ENCODE data around the gene RBM15B. TPM values are rescaled to one million over a fixed set of nuclear protein-coding genes. Genes with fewer than 3 reads are reported as not detected.

The RBM15B gene
- polyA plus RNA-seq, 1 donor (not counting 4 experiments of a cell fraction or from before 2014, with no cell fraction given) = 10.2 TPM

- H3K4me3 ChIP-seq (ENCODE audit: control insufficient read depth in 2 of 3, extremely low read depth in 1 of 3, insufficient read depth in 2 of 3, low read depth in 1 of 3, low read length in 3 of 3) = no peak overlapping the region
- H3K4me2 ChIP-seq (ENCODE audit: control insufficient read depth, extremely low read depth, insufficient read depth, low read depth, low read length) = no peak overlapping the region
- no peaks in the 10 kb centered on the region for H3K27me3 ChIP-seq (ENCODE audit: control insufficient read depth, extremely low read depth, insufficient read depth, low read length)
- H3K27ac ChIP-seq (ENCODE audit: control insufficient read depth, insufficient read depth, low read length) = no peak overlapping the region
- dilution Hi-C loops (cut with MboI; ENCODE audit: extremely low pct_ligation_motif_present, low sequenced_read_pairs) = no loop called here
- H3K4me1 ChIP-seq (ENCODE audit: control insufficient read depth, extremely low read depth, insufficient read depth, low read length) = no peaks in the 10 kb centered on the region
- no peak overlapping the region for H3K9ac ChIP-seq (ENCODE audit: control insufficient read depth, extremely low read depth, insufficient read depth, low read length)
- no peaks in the 10 kb centered on the region for H3K79me2 ChIP-seq (ENCODE audit: control insufficient read depth, insufficient read depth, low read length)
- FAIRE-seq = no peak
- no peak overlapping the region for H2AFZ ChIP-seq (ENCODE audit: control insufficient read depth, low read length)
- no peaks in the 10 kb centered on the region for H4K20me1 ChIP-seq (ENCODE audit: control insufficient read depth, extremely low read depth, insufficient read depth, low read length)
- H3K9me3 ChIP-seq (ENCODE audit: control insufficient read depth, low read depth, low read length) = no peaks in the 10 kb centered on the region
- peaks cover 8 to 21% of the 10 kb centered on the region in 2 experiments for H3K36me3 ChIP-seq (ENCODE audit: control insufficient read depth in 2 of 2, extremely low read depth in 1 of 2, insufficient read depth in 2 of 2, low read length in 2 of 2)
- H3K9me1 ChIP-seq (ENCODE audit: control insufficient read depth, extremely low read depth, insufficient read depth, low read length) = no peaks in the 10 kb centered on the region
- DNase-seq (ENCODE audit: low read depth, low spot score) = no peak
- TF ChIP-seq CTCF (optimal IDR thresholded peaks at IDR 0.05 in 1 of 3, IDR thresholded peaks at IDR 0.05 in 1 of 3, conservative IDR thresholded peaks at IDR 0.05 in 1 of 3; ENCODE audit: extremely low read depth in 1 of 3, insufficient read depth in 2 of 3, low read length in 3 of 3) (no peak), EZH2 (IDR thresholded peaks at IDR 0.05; ENCODE audit: low read length) (no peak)
Observed at GRCh38 chr3:51408813-51409212, 17.7 kb downstream of the RBM15B start.

GRCh38 chr3:51422211-51422610 is 31.1 kb downstream of the RBM15B start:
- no peaks in the 10 kb centered on the region for H3K9me3 ChIP-seq (ENCODE audit: control insufficient read depth, low read depth, low read length)
- no peaks in the 10 kb centered on the region for H3K79me2 ChIP-seq (ENCODE audit: control insufficient read depth, insufficient read depth, low read length)
- no peaks in the 10 kb centered on the region for H3K9me1 ChIP-seq (ENCODE audit: control insufficient read depth, extremely low read depth, insufficient read depth, low read length)
- dilution Hi-C loops (cut with MboI; ENCODE audit: extremely low pct_ligation_motif_present, low sequenced_read_pairs) = no loop called here
- peaks cover 6 to 19% of the 10 kb centered on the region in 2 experiments for H3K36me3 ChIP-seq (ENCODE audit: control insufficient read depth in 2 of 2, extremely low read depth in 1 of 2, insufficient read depth in 2 of 2, low read length in 2 of 2)
- TF ChIP-seq CTCF (optimal IDR thresholded peaks at IDR 0.05 in 1 of 3, IDR thresholded peaks at IDR 0.05 in 1 of 3, conservative IDR thresholded peaks at IDR 0.05 in 1 of 3; ENCODE audit: extremely low read depth in 1 of 3, insufficient read depth in 2 of 3, low read length in 3 of 3) (no peak), EZH2 (IDR thresholded peaks at IDR 0.05; ENCODE audit: low read length) (no peak)
- H3K9ac ChIP-seq (ENCODE audit: control insufficient read depth, extremely low read depth, insufficient read depth, low read length) = no peak overlapping the region
- FAIRE-seq = no peak
- DNase-seq (ENCODE audit: low read depth, low spot score) = no peak
- H3K4me1 ChIP-seq (ENCODE audit: control insufficient read depth, extremely low read depth, insufficient read depth, low read length) = no peaks in the 10 kb centered on the region
- no peak overlapping the region for H3K4me3 ChIP-seq (ENCODE audit: control insufficient read depth in 2 of 3, extremely low read depth in 1 of 3, insufficient read depth in 2 of 3, low read depth in 1 of 3, low read length in 3 of 3)
- no peak overlapping the region for H2AFZ ChIP-seq (ENCODE audit: control insufficient read depth, low read length)
- no peak overlapping the region for H3K27ac ChIP-seq (ENCODE audit: control insufficient read depth, insufficient read depth, low read length)
- no peaks in the 10 kb centered on the region for H4K20me1 ChIP-seq (ENCODE audit: control insufficient read depth, extremely low read depth, insufficient read depth, low read length)
- no peak overlapping the region for H3K4me2 ChIP-seq (ENCODE audit: control insufficient read depth, extremely low read depth, insufficient read depth, low read depth, low read length)
- no peaks in the 10 kb centered on the region for H3K27me3 ChIP-seq (ENCODE audit: control insufficient read depth, extremely low read depth, insufficient read depth, low read length)

Data from keratinocyte (primary cell).